ENCODE results near the gene COL4A4. TPM values are rescaled to one million over a fixed set of nuclear protein-coding genes. Genes with fewer than 3 reads are reported as not detected.

Gene COL4A4
- total RNA-seq, 1 experiment from 2014 or later, result 3.1 TPM

GRCh38 chr2:227057743-227058447 is 106.1 kb downstream of the COL4A4 start:
- H3K36me3 Mint-ChIP-seq, result peaks cover 7% of the 10 kb centered on the region
- ChIA-PET POLR2A (no interaction called here), CTCF (no interaction called here)
- no peak for ATAC-seq
- no peak for DNase-seq (ENCODE audit: low spot score)
- H3K27ac Mint-ChIP-seq, result no peak overlapping the region
- H3K9me3 Mint-ChIP-seq, result peaks cover 18% of the 10 kb centered on the region
- H3K27me3 Mint-ChIP-seq (ENCODE audit: low read depth), result no peaks in the 10 kb centered on the region
- TF ChIP-seq ZNF425 (CRISPR knock-in tag; conservative IDR thresholded peaks at IDR 0.05), result no peak
- H3K4me1 Mint-ChIP-seq, result 0 out of 2 replicates have a peak, but pooled peaks cover 3% of the 10 kb centered on the region
- H3K4me3 Mint-ChIP-seq, result no peak overlapping the region

- H3K27me3 Mint-ChIP-seq (ENCODE audit: low read depth), result no peaks in the 10 kb centered on the region
- no peak for TF ChIP-seq PREB (CRISPR knock-in tag; IDR thresholded peaks at IDR 0.05; ENCODE audit: borderline replicate concordance)
- TF ChIP-seq ZNF281 (CRISPR knock-in tag; IDR thresholded peaks at IDR 0.05), result no peak
- TF ChIP-seq NR2C2 (CRISPR knock-in tag; IDR thresholded peaks at IDR 0.05), result no peak
- TF ChIP-seq GABPB1 (CRISPR knock-in tag; IDR thresholded peaks at IDR 0.05), result no peak
- TF ChIP-seq SMAD4 (CRISPR knock-in tag; IDR thresholded peaks at IDR 0.05), result no peak
- TF ChIP-seq USF1 (CRISPR knock-in tag; IDR thresholded peaks at IDR 0.05), result no peak
- TF ChIP-seq ZSCAN18 (CRISPR knock-in tag; IDR thresholded peaks at IDR 0.05), result no peak
- TF ChIP-seq ATF1 (CRISPR knock-in tag; IDR thresholded peaks at IDR 0.05), result no peak
- no peak for TF ChIP-seq ZBTB21 (CRISPR knock-in tag; IDR thresholded peaks at IDR 0.05; ENCODE audit: borderline replicate concordance)
- no peak for TF ChIP-seq SP1 (CRISPR knock-in tag; conservative IDR thresholded peaks at IDR 0.05)
- no peak for TF ChIP-seq FOXP1 (CRISPR knock-in tag; IDR thresholded peaks at IDR 0.05; ENCODE audit: borderline replicate concordance)
- TF ChIP-seq ZNF121 (CRISPR knock-in tag; IDR thresholded peaks at IDR 0.05), result no peak
- TF ChIP-seq MXD4 (CRISPR knock-in tag; IDR thresholded peaks at IDR 0.05; ENCODE audit: borderline replicate concordance), result no peak
- TF ChIP-seq AR (CRISPR knock-in tag; IDR thresholded peaks at IDR 0.05), result no peak
- ATAC-seq (no peak), DNase-seq (ENCODE audit: low spot score) (no peak)
- H3K9me3 Mint-ChIP-seq, result peaks cover 18% of the 10 kb centered on the region
- H3K4me3 Mint-ChIP-seq, result no peak overlapping the region
- H3K36me3 Mint-ChIP-seq, result peaks cover 7% of the 10 kb centered on the region
- H3K4me1 Mint-ChIP-seq, result 0 out of 2 replicates have a peak, but pooled peaks cover 3% of the 10 kb centered on the region
- ChIA-PET POLR2A (no interaction called here), CTCF (interaction anchor here (1.2 kb wide), 1 partner anchor 24 kb away, joined by 3 read pairs; no protein-coding TSS in a partner anchor)
- H3K27ac Mint-ChIP-seq, result no peak overlapping the region
Measured at GRCh38 chr2:227057060-227057459, 106.9 kb downstream of the COL4A4 start.

All from WTC11 (cell line).